ENCODE results near the gene ACADSB.

ACADSB gene

DNA sequence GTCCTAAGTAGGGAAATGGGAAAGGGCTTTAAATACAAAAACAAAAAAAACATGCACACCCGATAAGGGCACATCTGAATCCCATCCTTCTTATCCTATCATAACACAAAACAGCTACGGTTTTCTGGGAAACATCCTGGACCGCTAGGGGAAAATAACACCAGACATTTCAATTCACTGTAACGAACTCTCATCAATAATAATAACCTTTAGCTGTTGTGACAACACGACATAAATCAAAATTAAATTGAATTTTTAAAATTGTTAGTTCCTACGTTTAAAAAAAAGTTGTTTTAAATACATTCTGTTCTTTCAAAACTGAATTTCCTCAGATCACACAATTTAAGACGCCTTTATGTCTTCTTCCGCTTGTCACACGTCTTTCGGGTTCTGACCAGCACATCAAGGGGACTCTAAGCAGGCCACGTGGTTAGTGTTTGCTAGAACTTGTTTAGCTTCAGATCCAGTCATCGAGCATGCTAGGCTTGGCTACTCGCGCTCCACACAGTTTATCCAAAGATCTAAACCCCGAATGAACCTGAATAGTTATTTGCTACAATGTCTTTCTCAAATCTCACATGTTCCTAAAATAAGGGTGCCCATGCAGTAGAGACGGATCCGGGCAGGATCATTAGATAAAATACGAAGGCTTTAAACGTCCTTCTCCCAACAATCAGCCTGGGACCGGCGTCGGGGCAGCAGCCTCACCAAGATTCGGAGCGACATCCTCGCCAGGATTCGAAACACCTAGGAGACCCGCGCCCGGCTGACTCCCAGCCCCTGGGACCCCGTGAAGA, 1.1 kb upstream of the ACADSB start:
- DNase-seq = peak; percentile 3

DNA sequence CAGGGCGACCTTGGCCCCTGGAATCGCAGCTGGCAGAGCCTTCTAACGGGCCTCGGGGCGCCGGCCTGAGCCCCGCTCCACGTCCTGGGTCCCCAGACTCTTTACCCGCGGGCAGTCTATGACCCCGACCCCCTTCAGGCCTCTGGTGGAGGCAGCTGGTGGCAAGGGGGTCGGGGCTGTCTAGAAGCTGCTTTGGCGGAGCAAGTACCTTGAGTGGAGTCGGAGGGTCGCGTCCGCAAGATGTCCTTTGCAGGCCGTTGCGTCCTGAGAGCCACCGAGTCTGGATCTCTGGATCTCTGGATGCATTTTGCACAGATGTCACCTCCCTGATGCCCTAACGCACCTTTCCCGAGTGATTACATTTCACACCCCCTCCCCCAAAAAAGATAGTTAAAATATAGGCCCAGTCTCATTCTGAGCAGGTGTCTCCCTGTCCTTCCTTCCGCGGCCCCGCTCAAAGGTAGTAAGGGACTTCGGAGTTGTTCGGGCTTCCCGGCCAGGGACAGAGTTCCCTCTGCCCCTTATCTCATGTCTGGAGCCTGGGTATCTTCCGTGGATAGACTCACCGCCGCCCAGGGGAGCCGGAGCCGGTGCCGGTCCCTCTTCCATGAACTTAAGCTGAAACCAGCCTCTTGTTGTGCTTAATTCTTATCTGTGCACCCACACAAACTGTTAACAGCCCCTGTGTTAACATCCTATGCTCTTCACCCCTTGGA, 457 bp downstream of the ACADSB start:
- no peak for DNase-seq

DNA sequence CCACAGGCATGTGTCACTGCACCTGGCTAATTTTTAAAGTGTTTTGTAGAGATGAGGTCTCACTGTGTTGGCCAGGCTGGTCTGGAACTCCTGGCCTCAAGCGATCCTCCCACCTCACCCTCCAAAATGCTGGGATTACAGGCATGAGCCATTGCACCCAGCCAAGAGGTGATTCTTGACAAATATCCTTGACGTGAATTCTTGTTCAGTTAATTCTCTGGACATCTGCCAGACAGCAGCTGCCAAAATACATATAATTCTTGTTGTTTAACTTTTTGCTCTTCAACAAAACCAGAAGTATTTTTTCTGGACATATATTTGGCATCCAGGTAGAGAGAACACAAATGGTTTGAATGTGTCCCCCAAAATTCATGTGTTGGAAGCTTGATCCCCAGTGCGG, 3.2 kb downstream of the ACADSB start:
- no peak for DNase-seq

DNA sequence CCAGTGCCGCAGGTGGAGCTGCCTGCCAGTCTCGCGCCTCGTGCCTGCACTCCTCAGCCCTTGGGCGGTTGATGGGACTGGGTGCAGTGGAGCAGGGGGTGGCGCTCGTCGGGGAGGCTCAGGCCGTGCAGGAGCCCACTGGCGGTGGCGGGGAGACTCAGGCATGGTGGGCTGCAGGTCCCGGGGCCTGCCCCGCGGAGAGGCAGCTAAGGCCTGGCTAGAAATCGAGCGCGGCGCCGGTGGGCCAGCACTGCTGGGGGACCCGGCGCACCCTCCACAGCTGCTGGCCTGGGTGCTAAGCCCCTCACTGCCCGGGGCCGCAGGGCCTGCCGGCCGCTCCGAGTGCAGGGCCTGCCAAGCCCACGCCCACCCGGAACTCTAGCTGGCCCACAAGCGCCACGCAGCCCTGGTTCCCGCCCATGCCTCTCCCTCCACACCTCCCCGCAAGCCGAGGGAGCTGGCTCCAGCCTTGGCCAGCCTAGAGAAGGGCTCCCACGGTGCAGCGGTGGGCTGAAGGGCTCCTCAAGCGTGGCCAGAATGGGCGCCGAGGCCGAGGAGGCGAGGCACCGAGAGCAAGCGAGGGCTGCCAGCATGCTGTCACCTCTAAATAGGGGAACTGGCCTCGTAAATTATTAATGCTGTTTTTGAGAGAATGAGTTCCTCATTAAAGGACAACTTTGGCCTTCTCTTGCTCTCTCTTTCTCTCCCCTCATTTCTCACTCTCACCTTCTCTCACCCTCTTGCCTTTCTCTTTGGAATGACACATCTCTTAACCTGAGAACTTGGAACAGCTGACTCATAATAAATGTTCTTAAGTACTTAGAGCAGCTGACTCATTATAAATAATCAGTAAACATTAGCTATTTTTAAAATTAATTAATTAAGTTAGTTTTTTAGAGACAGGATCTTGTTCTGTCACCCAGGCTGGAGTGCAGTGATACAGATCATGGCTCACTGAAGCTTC, 4.9 kb downstream of the ACADSB start:
- DNase-seq = no peak

DNA sequence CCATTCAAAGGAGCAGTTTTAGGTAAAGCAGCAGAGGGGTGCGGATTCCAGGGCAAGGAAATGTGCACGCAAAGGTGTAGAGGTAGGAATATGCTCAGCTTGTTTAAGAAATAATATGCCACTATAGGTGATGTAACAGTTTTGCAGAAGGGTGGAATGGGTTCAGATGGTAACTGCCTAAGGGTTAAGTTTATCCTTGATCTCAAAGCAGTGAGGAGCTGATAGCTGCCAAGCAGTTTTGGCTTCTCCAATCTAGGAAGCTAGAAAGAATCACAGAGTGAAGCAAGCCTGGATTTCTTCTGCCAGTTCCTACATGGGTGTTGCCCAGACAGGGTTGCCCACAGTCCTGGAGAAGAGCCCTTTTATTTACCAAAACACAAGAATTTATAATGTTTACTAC, 6.0 kb downstream of the ACADSB start:
- DNase-seq = no peak

DNA sequence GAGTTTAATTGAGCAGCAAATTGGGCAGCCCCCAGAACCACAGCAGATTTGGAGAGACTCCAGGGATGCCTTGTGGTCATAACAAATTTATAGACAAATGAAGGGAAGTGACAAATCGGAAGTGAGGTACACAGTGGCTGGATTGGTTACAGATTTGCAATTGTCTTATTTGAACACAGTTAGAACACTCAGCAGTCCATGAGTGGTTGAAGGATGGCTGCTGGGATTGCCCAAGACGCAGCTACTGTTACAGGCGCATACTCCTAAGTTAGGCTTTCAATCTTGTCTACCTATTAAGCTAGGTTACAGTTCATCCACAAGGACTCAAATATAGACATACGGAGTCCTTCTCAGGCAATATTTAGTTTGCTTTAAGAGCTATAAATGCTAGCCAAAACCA, 7.4 kb downstream of the ACADSB start:
- no peak for DNase-seq

DNA sequence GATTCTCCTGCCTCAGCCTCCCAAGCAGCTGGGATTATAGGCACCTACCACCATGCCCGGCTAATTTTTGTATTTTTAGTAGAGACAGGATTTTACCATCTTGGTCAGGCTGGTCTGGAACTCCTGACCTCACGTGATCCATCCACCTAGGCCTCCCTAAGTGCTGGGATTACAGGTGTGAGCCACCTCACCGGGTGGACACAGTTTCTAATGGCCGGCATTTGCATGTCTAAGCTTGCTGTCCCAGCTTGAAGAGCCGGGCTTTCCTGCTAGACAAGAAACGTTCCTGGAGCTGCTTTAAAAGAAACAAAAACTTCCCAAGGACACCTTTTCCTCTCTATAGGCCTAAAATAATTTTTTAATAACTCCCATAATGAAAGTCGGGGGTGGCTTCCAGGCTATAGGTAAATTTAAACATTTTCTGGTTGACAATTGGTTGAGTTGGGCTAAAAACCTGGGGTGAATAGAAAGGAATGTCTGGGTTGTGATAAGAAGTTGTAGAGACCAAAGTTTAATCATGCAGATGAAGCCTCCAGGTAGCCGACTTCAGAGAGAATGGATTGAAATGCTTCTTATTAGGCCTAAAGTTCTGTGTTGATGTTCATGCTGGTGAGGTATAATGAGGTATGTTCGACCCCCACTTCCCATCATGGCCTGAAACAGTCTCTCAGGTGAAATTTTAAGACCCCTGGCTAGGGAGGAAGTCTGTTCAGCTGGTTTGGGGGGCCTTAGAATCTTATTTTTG, 8.8 kb downstream of the ACADSB start:
- DNase-seq = no peak

DNA sequence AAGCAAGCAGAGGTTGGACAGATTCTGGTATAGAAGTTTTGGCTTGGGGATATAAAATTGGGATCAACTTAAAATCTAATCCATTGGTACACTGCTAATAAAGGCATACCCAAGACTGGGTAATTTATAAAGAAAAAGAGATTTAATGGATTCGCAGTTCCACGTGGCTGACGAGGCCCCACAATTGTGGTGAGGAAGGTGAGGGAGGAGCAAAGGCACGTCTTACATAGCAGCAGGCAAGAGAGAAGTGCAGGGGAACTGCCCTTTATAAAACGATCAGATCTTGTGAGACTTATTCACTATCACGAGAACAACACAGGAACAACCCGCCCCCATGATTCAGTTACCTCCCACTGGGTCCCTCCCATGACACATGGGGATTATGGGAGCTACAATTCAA, 9.7 kb downstream of the ACADSB start:
- no peak for DNase-seq

DNA sequence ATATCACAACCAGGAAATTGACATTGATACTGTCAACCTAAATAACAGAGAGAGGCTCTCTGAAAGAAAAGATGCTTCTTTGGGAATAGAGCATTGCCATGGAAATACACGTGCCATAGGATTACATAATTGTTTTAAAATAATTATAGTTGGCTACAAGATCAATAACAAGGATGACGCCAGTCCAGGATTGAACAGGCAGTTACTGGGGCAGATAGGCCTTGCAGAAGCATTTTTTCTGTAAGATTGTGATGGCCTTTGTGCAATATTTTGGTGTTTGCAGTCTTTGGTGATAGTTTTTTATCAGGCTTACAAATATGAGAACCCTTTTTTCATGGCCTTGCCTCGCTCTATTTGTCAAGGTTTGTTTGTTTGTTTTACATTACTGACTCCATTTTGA, 10.5 kb downstream of the ACADSB start:
- DNase-seq = no peak

DNA sequence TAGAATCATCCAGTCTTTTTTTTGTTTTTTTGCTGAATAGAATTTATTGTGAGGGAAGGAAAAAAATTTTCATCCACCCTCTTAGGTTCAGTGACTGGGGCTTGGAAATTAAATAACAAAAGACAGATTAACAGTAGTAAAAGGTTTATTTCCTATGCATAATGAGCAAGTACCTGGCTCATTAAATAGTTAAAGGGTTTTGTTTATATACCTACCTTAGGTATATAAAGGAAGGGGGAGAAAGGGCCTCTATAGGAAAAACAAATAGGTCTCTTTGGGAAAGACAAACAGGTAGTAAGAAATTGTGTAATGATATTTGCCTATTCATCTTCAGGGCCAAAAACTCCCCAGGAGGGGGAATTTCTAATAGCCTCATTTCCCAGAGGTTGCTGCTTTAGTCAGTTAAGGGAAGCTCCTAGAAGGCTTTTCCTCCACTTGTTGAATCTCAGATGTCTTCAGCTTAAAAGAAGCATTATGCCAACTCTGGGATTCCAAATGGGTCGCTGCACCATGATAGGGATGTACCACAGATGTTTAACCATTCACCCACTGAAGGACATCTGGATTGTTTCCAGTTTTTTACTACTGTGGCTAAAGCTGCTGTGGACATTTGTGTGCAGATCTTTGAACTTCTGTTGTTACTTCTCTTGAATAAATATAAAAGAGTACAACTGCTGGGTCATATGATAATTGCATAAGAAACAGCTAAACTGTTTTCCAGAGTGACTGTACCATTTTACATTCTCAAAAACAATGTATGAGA, 11.3 kb downstream of the ACADSB start:
- no peak for DNase-seq

DNA sequence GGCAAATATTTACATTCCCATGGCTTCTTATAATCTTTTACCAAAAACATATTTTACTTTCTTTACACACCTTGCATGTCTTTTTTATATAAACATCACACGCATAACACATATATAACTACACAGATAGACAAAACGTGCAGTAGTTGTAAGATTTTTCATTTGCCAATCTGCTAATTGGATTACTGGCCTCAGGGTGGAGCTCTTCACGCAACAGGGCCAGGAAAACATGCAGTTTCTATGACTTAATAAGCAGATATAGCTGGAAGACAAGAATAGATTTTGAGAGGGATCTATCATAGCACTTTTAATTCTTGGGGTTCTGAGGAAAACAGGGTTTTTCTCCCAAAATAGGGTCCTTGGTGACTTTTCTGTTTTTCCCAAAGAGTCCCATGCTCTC, 12.7 kb downstream of the ACADSB start:
- no peak for DNase-seq

DNA sequence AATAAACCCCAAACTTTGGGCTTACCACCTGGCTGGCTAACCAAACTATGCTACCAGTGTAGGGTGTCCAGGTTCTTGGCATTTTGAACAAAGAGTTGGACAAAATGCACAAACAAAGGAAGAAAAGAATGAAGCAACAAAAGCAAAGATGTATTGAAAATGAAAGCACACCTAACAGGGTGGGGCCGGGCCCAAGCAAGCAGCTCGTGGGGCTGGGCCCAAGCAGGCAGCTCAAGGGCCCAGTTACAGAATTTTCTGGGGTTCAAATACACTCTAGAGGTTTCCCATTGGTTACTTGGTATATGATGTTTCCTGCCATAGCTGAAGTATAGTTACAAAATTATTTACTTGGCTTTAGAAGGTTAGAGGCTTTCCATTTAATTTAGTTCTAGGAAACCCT, 15.7 kb downstream of the ACADSB start:
- DNase-seq = no peak

DNA sequence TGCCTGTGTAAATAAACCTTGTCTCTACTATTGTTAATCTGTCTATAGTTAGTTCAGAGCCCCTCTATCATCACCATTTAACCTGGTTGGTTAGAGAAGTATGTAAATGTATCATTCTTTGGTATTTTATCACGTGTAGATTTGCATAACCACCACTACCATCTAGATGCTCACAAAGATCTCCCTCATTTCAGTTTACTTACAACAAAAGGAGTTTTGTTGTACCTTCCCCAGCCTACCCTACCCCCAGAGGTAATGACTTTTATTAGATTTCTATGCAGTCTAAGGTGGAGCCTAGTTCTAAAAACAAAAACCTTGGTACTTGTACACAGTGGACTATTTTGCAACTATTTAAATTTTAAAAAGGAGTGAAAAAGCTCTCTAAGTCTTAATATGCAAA, 17.5 kb downstream of the ACADSB start:
- DNase-seq = no peak

DNA sequence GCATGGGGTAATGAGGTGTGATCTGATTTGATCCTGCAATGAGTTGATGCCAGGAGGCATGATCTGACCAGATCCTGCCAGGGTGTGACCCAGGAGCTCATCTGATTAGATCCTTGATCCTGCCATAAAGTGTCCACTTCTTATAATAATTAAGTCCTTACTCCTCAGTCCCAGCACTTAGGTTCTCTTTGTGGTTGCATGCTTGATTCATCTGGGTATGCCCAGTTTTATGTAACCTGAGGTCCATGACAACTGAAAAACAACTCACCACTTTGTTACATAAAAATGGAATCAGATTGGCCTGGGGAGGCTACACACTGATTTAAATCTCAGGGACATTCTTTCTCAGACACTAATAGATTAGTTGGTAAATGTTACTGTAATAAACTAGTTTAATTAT, 19.1 kb downstream of the ACADSB start:
- DNase-seq = no peak

DNA sequence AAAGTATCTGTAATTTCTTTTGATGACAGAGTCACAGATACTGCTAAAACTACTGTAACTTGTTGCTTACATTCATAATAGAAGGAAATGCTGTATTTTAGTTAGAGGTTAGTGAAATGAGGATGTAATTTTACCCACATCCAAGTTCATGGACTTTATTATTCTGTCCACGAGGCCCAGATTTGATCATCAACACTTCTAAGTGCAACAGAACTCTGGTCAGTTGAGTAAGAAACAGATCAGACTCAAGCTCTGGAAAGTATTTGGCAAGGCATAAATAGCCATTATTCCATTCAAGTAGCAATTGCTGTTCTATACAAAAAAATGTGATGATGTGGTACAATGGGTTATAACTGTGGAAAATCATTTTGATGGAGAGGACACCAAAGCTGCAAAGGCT, 22.3 kb downstream of the ACADSB start:
- DNase-seq = no peak

DNA sequence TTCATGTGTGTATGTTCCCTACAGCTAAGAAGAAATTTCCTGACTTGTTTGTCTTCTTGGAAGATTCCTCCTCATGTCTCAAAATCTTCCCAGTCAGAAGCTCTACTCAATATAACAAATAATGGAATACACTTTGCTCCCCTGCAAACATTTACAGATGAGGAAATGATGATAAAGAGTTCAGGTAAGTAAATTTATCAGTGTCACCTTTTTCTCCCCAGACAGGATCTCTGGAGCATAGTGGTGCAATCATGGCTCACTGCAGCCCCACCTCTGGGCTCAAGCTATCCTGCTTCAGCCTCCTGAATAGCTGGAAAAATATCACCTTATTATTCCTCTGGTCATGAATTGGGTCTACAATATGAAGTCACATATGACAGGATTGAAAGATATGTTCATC, 25.5 kb downstream of the ACADSB start:
- no peak for DNase-seq

DNA sequence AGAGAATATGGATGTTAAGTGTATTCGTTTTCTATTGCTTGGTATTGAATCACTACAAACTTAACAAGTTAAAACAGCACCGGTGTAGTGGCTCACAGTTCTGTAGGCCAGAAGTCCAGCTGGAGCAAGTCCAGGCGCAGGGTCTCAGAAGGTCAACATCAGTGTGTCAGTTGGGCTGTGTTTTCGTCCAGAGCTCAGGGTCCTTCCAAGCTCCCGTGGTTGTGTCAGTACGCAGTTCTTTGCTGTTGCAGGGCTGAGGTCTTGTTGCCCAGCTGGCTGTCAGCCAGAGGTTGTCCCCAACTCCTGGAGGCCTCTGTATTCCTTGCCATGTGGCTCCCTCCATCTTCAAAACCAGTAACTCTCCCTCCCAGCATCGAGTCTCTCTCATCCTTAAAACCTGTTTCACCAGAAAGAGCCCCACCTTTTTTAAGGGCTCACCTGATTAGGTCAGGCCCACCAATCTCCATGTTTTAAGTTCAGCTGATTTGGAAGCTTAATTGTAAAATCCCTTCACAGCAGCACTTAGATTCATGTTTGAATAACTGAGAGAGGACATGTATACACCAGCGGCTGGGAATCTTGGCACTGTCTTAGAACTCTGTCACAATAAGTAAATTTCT, 26.8 kb downstream of the ACADSB start:
- no peak for DNase-seq

DNA sequence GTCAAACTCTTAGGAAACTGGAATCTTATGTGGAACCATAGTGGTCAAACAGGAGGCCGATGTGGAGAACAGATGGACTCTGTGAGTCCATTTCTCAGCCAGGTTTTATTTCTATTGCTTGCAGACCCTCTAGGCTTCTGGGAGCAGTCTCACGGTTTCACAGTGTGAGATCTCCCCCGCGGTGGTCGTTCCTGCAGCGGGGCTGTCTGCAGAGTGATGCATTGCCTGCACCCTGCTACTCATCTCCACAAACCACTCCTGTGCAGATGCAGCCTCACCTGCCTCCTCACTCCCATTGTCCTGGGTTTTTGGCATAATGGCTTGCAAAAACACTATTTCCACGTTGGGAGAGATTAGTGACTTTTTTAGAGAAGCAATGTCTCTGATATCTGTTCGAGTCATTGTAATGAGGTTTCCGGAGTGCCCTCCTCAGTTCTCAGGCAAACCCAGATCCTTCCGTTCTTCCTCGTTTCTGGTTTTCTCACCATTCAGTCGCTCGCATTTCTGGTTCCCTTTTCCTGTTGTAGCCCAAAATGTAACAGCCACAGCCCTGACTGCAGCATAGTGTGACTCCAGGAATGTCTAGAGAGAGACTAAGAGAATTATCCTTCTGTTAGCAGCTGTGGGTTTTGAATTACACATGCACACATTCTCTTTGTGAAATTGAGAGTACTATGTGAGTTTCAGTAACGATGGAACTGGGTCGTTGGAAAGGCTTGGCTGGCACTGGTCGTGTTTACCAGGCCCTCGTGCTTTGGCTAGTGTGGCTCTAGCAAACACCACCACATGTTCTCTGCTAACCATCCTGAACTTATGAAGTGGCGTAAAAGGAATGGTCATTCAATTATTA, 30.2 kb downstream of the ACADSB start:
- DNase-seq = no peak

DNA sequence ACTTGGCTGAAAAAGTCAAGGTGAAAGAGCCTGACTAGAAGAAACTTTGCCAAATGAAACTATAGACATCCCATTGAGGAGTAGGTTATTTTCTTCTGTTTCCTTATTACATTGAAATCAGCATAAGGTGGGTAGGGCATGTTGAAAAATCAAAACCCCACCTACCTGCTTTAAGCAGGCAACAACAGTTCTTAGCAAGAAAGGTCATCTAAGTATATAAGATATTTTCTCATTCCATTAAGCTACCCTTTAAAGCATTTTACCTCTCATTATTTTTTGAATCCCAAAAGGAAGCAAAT, 30.8 kb downstream of the ACADSB start:
- DNase-seq = no peak

DNA sequence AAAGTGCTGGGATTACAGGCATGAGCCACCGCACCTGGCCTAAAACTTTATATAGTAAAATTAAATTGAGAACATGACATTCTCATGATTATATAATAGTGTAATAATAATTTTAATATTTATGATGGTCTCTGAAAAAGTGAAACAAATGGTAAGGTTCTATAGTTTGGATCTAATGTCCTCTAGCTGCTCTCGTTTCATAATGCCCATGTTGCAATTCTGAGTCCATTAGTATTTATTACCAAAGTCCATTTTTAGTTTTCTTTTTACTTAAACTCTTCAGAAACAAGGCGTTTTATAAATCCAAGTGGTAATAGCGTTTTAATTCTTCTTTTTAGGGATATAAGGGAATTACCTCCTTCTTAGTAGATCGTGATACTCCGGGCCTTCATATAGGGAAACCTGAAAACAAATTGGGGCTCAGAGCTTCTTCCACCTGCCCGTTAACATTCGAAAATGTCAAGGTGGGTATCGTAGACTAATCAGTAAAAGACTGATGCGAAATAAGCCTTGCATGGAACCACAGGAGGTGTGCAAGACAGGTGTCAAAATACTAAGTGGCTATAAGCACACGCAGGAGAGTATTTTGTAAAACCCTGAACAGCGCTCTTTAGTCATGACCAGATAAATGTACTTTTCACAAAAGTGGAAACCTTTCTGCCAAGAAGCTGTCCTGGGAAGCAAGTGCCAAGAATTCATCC, 34.1 kb downstream of the ACADSB start:
- DNase-seq = no peak
